Measurements from ENCODE around the gene CYP1A1.
A peak's percentile ranks its signal among the peaks of the same experiment; 100 is the strongest.

Gene CYP1A1

GRCh38 chr15:74692327-74692726, 33.0 kb downstream of the CYP1A1 start:
- no peaks in the 10 kb centered on the region for H3K9me3 Mint-ChIP-seq
- H3K27ac Mint-ChIP-seq = no peak overlapping the region
- H3K4me3 Mint-ChIP-seq = no peak overlapping the region
- H3K4me1 Mint-ChIP-seq (ENCODE audit: low read depth) = peaks cover 47% of the 10 kb centered on the region
- no peaks in the 10 kb centered on the region for H3K27me3 Mint-ChIP-seq
- no peak for DNase-seq
- H3K36me3 Mint-ChIP-seq (ENCODE audit: low read depth) = peaks cover 28% of the 10 kb centered on the region

GRCh38 chr15:74683758-74684157, 41.6 kb downstream of the CYP1A1 start:
- Mint-ChIP-seq H3K4me1 (ENCODE audit: low read depth) (peaks cover 26% of the 10 kb centered on the region), H3K9me3 (peaks cover 3% of the 10 kb centered on the region), H3K27ac (no peak overlapping the region), H3K36me3 (ENCODE audit: low read depth) (peaks cover 44% of the 10 kb centered on the region), H3K4me3 (no peak overlapping the region), H3K27me3 (no peaks in the 10 kb centered on the region)
- no peak for DNase-seq

GRCh38 chr15:74682954-74683353, 42.4 kb downstream of the CYP1A1 start:
- peaks cover 3% of the 10 kb centered on the region for H3K9me3 Mint-ChIP-seq
- H3K27ac Mint-ChIP-seq = peak overlapping the region; percentile 37
- no peaks in the 10 kb centered on the region for H3K27me3 Mint-ChIP-seq
- peaks cover 41% of the 10 kb centered on the region for H3K36me3 Mint-ChIP-seq (ENCODE audit: low read depth)
- peaks cover 26% of the 10 kb centered on the region for H3K4me1 Mint-ChIP-seq (ENCODE audit: low read depth)
- H3K4me3 Mint-ChIP-seq = no peak overlapping the region
- no peak for DNase-seq

GRCh38 chr15:74680456-74680855, 44.9 kb downstream of the CYP1A1 start:
- no peak for DNase-seq
- Mint-ChIP-seq H3K27me3 (no peaks in the 10 kb centered on the region), H3K4me3 (no peak overlapping the region), H3K9me3 (peaks cover 3% of the 10 kb centered on the region), H3K36me3 (ENCODE audit: low read depth) (peaks cover 29% of the 10 kb centered on the region), H3K4me1 (ENCODE audit: low read depth) (peaks cover 34% of the 10 kb centered on the region), H3K27ac (no peak overlapping the region)

- no peak for DNase-seq
- no peaks in the 10 kb centered on the region for H3K9me3 Mint-ChIP-seq
- peaks cover 31% of the 10 kb centered on the region for H3K36me3 Mint-ChIP-seq (ENCODE audit: low read depth)
- peaks cover 23% of the 10 kb centered on the region for H3K4me1 Mint-ChIP-seq (ENCODE audit: low read depth)
- H3K4me3 Mint-ChIP-seq = no peak overlapping the region
- no peak overlapping the region for H3K27ac Mint-ChIP-seq
- no peaks in the 10 kb centered on the region for H3K27me3 Mint-ChIP-seq
These were observed 48.5 kb downstream of the CYP1A1 start for GRCh38 chr15:74676801-74677200.

GRCh38 chr15:74674161-74674560, 51.2 kb downstream of the CYP1A1 start:
- Mint-ChIP-seq H3K4me1 (ENCODE audit: low read depth) (peaks cover 10% of the 10 kb centered on the region), H3K4me3 (no peak overlapping the region), H3K9me3 (no peaks in the 10 kb centered on the region), H3K36me3 (ENCODE audit: low read depth) (peaks cover 50% of the 10 kb centered on the region), H3K27ac (no peak overlapping the region), H3K27me3 (no peaks in the 10 kb centered on the region)
- no peak for DNase-seq

GRCh38 chr15:74669627-74670026, 55.7 kb downstream of the CYP1A1 start:
- Mint-ChIP-seq H3K4me3 (no peak overlapping the region), H3K36me3 (ENCODE audit: low read depth) (peaks cover 67% of the 10 kb centered on the region), H3K9me3 (no peaks in the 10 kb centered on the region), H3K27ac (no peak overlapping the region), H3K27me3 (no peaks in the 10 kb centered on the region), H3K4me1 (ENCODE audit: low read depth) (peaks cover 5% of the 10 kb centered on the region)
- DNase-seq = no peak
